IMR-90 (cell line): Measurements from ENCODE around the gene NOTO.

Experiments used
- BHLHE40 ChIP-seq: fragments of 150-350 bp; IDR thresholded peaks from 2 replicates; pipeline ENCODE4 v1.6.1; 2016; ENCODE audit warnings: mild to moderate bottlenecking, low read depth, low read length
- POLR2A ChIP-seq: IDR thresholded peaks from 2 replicates; pipeline ENCODE4 v1.6.1; 2012; ENCODE audit warnings: mild to moderate bottlenecking, low read depth, low read length
- RCOR1 ChIP-seq: IDR thresholded peaks from 2 replicates; pipeline ENCODE4 v1.6.1; 2012; ENCODE audit warnings: mild to moderate bottlenecking, low read length, improper control_type of control experiment; ENCODE audit not compliant: insufficient replicate concordance
- TF ChIP-seq, protein P1 (sequence below): conservative IDR thresholded peaks from 2 replicates; pipeline ENCODE4 v1.5.1; 2012; ENCODE audit warnings: mild to moderate bottlenecking, low read depth, low read length, improper control_type of control experiment

DNA sequence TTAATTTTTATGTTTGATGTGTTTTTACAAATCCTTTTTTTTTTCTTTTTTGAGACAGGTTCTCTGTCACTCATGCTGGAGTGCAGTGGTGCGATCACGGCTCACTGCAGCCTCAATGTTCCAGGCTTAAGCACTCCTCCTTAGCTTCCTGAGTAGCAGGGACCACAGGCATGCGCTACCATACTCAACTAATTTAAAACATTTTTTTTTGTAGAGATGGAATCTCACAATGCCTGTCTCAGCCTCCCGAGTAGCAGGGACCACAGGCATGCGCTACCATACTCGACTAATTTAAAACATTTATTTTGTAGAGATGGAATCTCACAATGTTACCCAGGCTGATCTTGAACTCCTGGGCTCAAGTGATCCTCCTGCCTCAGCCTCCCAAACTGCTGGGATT, 3.2 kb downstream of the NOTO start:
- TF ChIP-seq, protein P1, sequence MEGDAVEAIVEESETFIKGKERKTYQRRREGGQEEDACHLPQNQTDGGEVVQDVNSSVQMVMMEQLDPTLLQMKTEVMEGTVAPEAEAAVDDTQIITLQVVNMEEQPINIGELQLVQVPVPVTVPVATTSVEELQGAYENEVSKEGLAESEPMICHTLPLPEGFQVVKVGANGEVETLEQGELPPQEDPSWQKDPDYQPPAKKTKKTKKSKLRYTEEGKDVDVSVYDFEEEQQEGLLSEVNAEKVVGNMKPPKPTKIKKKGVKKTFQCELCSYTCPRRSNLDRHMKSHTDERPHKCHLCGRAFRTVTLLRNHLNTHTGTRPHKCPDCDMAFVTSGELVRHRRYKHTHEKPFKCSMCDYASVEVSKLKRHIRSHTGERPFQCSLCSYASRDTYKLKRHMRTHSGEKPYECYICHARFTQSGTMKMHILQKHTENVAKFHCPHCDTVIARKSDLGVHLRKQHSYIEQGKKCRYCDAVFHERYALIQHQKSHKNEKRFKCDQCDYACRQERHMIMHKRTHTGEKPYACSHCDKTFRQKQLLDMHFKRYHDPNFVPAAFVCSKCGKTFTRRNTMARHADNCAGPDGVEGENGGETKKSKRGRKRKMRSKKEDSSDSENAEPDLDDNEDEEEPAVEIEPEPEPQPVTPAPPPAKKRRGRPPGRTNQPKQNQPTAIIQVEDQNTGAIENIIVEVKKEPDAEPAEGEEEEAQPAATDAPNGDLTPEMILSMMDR: no peak
- TF ChIP-seq POLR2A: no peak
- no peak for TF ChIP-seq RCOR1
- TF ChIP-seq BHLHE40: no peak
